ENCODE results near the gene MICAL2. TPM values are rescaled to one million over a fixed set of nuclear protein-coding genes. Genes with fewer than 3 reads are reported as not detected.
A peak's percentile ranks its signal among the peaks of the same experiment; 100 is the strongest.

MICAL2 gene
- total RNA-seq, 2 donors from 2014 or later: 1.5 to 1.9 TPM

GRCh38 chr11:12199231-12199948 is 89.0 kb downstream of the MICAL2 start:
- Mint-ChIP-seq H3K36me3 (ENCODE audit: low read depth) (no peaks in the 10 kb centered on the region), H3K9me3 (no peaks in the 10 kb centered on the region), H3K4me3 (no peak overlapping the region), H3K27me3 (ENCODE audit: insufficient read depth) (no peaks in the 10 kb centered on the region), H3K4me1 (peaks cover 49% of the 10 kb centered on the region), H3K27ac (no peak overlapping the region)
- TF ChIP-seq, protein P1, sequence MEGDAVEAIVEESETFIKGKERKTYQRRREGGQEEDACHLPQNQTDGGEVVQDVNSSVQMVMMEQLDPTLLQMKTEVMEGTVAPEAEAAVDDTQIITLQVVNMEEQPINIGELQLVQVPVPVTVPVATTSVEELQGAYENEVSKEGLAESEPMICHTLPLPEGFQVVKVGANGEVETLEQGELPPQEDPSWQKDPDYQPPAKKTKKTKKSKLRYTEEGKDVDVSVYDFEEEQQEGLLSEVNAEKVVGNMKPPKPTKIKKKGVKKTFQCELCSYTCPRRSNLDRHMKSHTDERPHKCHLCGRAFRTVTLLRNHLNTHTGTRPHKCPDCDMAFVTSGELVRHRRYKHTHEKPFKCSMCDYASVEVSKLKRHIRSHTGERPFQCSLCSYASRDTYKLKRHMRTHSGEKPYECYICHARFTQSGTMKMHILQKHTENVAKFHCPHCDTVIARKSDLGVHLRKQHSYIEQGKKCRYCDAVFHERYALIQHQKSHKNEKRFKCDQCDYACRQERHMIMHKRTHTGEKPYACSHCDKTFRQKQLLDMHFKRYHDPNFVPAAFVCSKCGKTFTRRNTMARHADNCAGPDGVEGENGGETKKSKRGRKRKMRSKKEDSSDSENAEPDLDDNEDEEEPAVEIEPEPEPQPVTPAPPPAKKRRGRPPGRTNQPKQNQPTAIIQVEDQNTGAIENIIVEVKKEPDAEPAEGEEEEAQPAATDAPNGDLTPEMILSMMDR (conservative IDR thresholded peaks at IDR 0.05): no peak
- Histone ChIP-seq H3K27ac (ENCODE audit: low read depth, low read length) (no peak overlapping the region), H3K9me3 (ENCODE audit: control insufficient read depth, low read length) (peaks cover 4% of the 10 kb centered on the region), H3K9ac (ENCODE audit: extremely low read depth, low read length, poor library complexity, severe bottlenecking) (no peak overlapping the region), H3K27me3 (ENCODE audit: control insufficient read depth, insufficient read depth, low read length, poor library complexity, severe bottlenecking) (no peaks in the 10 kb centered on the region), H3K36me3 (ENCODE audit: control insufficient read depth, insufficient read depth, low read length) (no peaks in the 10 kb centered on the region), H3K4me1 (ENCODE audit: control insufficient read depth, insufficient read depth, low read length) (peaks cover 37% of the 10 kb centered on the region), H3K4me3 (ENCODE audit: low read length) (no peak overlapping the region)
- 83 to 94% methylated on average over 8 to 13 of the region's 13 CpGs for WGBS, 2 experiments (ENCODE audit: insufficient coverage in 1 of 2, insufficient read length in 1 of 2)
- no peak for DNase-seq

DNA sequence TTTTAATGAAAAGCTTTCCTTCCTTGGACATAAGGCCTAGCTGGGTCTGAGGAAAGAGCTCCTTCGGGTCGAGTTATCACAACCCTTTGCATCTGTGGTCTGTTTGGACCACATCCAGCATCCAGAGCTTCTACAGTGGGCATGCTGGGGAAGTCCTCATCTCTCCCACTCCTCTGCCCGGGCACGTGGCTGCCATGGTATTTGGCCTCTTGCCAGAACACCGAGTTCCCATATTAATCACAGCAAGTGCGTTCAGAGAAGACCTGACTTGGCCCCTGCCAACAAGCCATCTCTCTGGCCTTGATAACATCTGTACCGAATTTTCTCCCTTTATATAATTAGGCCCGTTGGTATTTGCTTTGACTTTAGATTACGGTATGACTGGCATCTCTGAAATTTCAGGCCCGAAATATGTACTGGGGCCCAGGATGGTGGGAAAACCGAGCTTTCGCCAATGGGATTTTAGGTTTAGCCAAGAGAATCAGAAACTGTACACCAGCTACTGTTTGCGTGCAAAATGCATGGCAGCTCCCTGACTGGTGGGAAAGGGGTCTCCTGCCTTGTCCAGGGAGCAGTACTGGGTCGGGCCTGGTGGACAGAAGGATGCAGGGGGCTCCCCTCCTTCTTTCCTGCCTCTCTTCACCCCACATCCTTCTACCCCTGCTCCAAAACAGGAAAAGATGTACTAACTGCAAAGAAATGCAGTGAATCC is 90.0 kb downstream of the MICAL2 start:
- no peaks in the 10 kb centered on the region for H3K36me3 ChIP-seq (ENCODE audit: control insufficient read depth, insufficient read depth, low read length)
- Mint-ChIP-seq H3K27me3 (ENCODE audit: insufficient read depth) (no peaks in the 10 kb centered on the region), H3K9me3 (no peaks in the 10 kb centered on the region), H3K4me3 (no peak overlapping the region), H3K27ac (peak overlapping the region; percentile 74), H3K4me1 (peaks cover 49% of the 10 kb centered on the region), H3K36me3 (ENCODE audit: low read depth) (no peaks in the 10 kb centered on the region)
- peaks cover 4% of the 10 kb centered on the region for H3K9me3 ChIP-seq (ENCODE audit: control insufficient read depth, low read length)
- peak overlapping the region; percentile 40 for H3K9ac ChIP-seq (ENCODE audit: extremely low read depth, low read length, poor library complexity, severe bottlenecking)
- H3K27ac ChIP-seq (ENCODE audit: low read depth, low read length): no peak overlapping the region
- DNase-seq: no peak
- no peaks in the 10 kb centered on the region for H3K27me3 ChIP-seq (ENCODE audit: control insufficient read depth, insufficient read depth, low read length, poor library complexity, severe bottlenecking)
- 91 to 93% methylated on average over 11 to 14 of the region's 14 CpGs for WGBS, 2 experiments (ENCODE audit: insufficient coverage in 1 of 2, insufficient read length in 1 of 2)
- TF ChIP-seq, protein P1 (conservative IDR thresholded peaks at IDR 0.05): no peak
- H3K4me1 ChIP-seq (ENCODE audit: control insufficient read depth, insufficient read depth, low read length): peaks cover 37% of the 10 kb centered on the region
- H3K4me3 ChIP-seq (ENCODE audit: low read length): no peak overlapping the region

DNA sequence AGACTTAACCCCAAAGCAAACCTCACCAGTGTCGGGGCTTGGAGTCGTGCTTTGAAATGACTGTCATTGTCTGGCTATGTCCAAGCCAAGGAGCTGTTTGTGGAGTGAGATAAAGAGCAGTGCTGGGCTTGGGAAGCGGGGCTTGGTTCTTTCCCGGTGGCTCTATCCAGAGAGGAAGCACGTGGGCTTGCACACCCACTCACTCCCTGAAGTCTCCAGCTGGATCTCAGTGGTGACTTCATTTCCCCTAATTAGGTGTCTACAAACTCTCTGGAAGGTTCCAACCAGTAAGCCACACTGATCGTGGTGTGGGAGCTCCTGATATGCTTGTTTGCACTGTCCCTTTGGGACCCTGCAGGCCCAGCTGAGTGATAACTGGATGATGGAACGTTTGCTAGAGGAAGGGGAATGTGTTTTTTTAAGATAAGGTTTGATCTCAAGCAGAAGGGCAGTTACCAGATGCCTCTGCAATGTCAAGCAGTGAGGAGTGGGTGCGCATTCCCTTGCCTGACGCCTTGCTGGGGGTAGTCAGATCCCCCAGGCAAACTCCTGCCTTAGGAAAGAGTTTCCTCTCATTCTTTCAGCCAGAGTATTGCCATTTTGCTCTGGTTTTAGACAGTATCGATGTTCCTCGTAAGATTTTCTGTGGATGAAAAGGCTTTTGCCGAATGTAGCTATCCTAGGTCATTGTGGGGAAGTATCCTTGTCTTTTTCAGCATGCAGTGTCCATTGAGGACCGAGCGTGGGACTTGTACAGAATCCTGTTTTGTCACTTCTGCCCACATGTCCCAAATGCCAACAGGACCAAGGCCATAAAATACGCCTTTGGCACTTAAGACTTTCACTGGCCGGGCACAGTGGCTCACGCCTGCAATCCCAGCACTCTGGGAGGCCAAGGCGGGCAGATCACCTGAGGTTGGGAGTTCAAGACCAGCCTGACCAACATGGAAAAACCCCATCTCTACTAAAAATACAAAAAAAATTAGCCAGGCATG is 90.9 kb downstream of the MICAL2 start:
- Mint-ChIP-seq H3K9me3 (no peaks in the 10 kb centered on the region), H3K36me3 (ENCODE audit: low read depth) (no peaks in the 10 kb centered on the region), H3K4me1 (peaks cover 43% of the 10 kb centered on the region), H3K4me3 (no peak overlapping the region), H3K27ac (peak overlapping the region; percentile 74), H3K27me3 (ENCODE audit: insufficient read depth) (no peaks in the 10 kb centered on the region)
- Histone ChIP-seq H3K27me3 (ENCODE audit: control insufficient read depth, insufficient read depth, low read length, poor library complexity, severe bottlenecking) (no peaks in the 10 kb centered on the region), H3K36me3 (ENCODE audit: control insufficient read depth, insufficient read depth, low read length) (no peaks in the 10 kb centered on the region), H3K9ac (ENCODE audit: extremely low read depth, low read length, poor library complexity, severe bottlenecking) (peak overlapping the region; percentile 40), H3K4me1 (ENCODE audit: control insufficient read depth, insufficient read depth, low read length) (peaks cover 36% of the 10 kb centered on the region), H3K9me3 (ENCODE audit: control insufficient read depth, low read length) (peaks cover 4% of the 10 kb centered on the region), H3K4me3 (ENCODE audit: low read length) (no peak overlapping the region), H3K27ac (ENCODE audit: low read depth, low read length) (no peak overlapping the region)
- DNase-seq: no peak
- 73 to 84% methylated on average over 12 to 18 of the region's 18 CpGs for WGBS, 2 experiments (ENCODE audit: insufficient coverage in 1 of 2, insufficient read length in 1 of 2)
- TF ChIP-seq, protein P1 (conservative IDR thresholded peaks at IDR 0.05): no peak
